ENCODE measurements around the gene ZNF215. TPM values are rescaled to one million over a fixed set of nuclear protein-coding genes. Genes with fewer than 3 reads are reported as not detected.

The ZNF215 gene
- total and polyA plus RNA-seq, 2 of the 8 experiments (the other 6 are each of a cell fraction or from before 2014, with no cell fraction given): 6.4 to 17.9 TPM

- no peak overlapping the region for H3K4me2 ChIP-seq (ENCODE audit: insufficient read depth in 1 of 2, low read depth in 2 of 2, low read length in 2 of 2)
- H4K20me1 ChIP-seq (replicated peaks in 1 of 2; ENCODE audit: control insufficient read depth in 1 of 2, insufficient read depth in 2 of 2, low read length in 2 of 2): no peaks in the 10 kb centered on the region
- H3K4me1 ChIP-seq (replicated peaks in 1 of 4; ENCODE audit: control insufficient read depth in 3 of 4, insufficient read depth in 4 of 4, low read length in 3 of 4): no peaks in the 10 kb centered on the region
- no peak overlapping the region for H3K9ac ChIP-seq (replicated peaks in 1 of 4; ENCODE audit: extremely low read depth in 1 of 4, low read depth in 3 of 4, low read length in 3 of 4)
- no peak for FAIRE-seq
- no peak overlapping the region for H2AK5ac ChIP-seq (ENCODE audit: low read depth, low read length)
- POLR2A ChIA-PET (ENCODE audit: partially characterized antibody): no interaction called here
- H2BK20ac ChIP-seq (ENCODE audit: low read length): no peak overlapping the region
- no peaks in the 10 kb centered on the region for H3K36me3 ChIP-seq (ENCODE audit: control insufficient read depth in 2 of 4, insufficient read depth in 4 of 4, low read length in 3 of 4)
- no peak overlapping the region for H4K8ac ChIP-seq (ENCODE audit: extremely low read depth, insufficient read depth, low read length)
- H3K79me1 ChIP-seq (ENCODE audit: low read depth, low read length): no peaks in the 10 kb centered on the region
- no peak overlapping the region for H4K91ac ChIP-seq (replicated peaks; ENCODE audit: insufficient read length, low read length)
- no peak overlapping the region for H2BK120ac ChIP-seq (replicated peaks; ENCODE audit: low read depth, low read length)
- H3K27ac ChIP-seq (ENCODE audit: low read depth, low read length): no peak overlapping the region
- no peak overlapping the region for H2AFZ ChIP-seq (ENCODE audit: low read length)
- no peak overlapping the region for H3K23ac ChIP-seq (ENCODE audit: insufficient read length)
- no peak overlapping the region for H2BK15ac ChIP-seq (ENCODE audit: low read length)
- H3K79me2 ChIP-seq (ENCODE audit: control insufficient read depth in 1 of 2, insufficient read depth in 2 of 2, low read length in 2 of 2): no peaks in the 10 kb centered on the region
- 98% methylated on average over 2 of the region's 2 CpGs; no CpG with 5 or more reads in 1 of the 2 experiments for WGBS, 2 experiments (ENCODE audit: extremely low coverage in 1 of 2, insufficient coverage in 1 of 2, insufficient read length in 1 of 2, insufficient replicate concordance in 2 of 2, low coverage in 1 of 2, low lambda C conversion rate in 2 of 2, missing lambda C conversion rate in 1 of 2)
- no peak overlapping the region for H2BK12ac ChIP-seq (ENCODE audit: low read depth, low read length)
- CTCF ChIA-PET (ENCODE audit: partially characterized antibody): interaction anchor here (0.7 to 0.8 kb wide), 2 partner anchors 16 to 136 kb away, joined by 3 read pairs; no protein-coding TSS in a partner anchor
- H3K27me3 ChIP-seq (replicated peaks in 1 of 4; ENCODE audit: control insufficient read depth in 3 of 4, extremely low read depth in 1 of 4, insufficient read depth in 3 of 4, low read length in 3 of 4): no peaks in the 10 kb centered on the region
- H3K9me3 ChIP-seq (ENCODE audit: insufficient read depth in 2 of 2, low read depth in 1 of 2, low read length in 1 of 2): no peaks in the 10 kb centered on the region
- no peak overlapping the region for H2BK5ac ChIP-seq (ENCODE audit: low read depth, low read length)
- no peak overlapping the region for H3K4me3 ChIP-seq (ENCODE audit: extremely low read depth in 1 of 4, insufficient read depth in 2 of 4, low read depth in 3 of 4, low read length in 4 of 4)
- H4K5ac ChIP-seq (ENCODE audit: insufficient read length, low read depth, low read length): no peak overlapping the region
- 0 out of 2 replicates have a peak, but pooled peaks cover 1% of the 10 kb centered on the region for H3K23me2 ChIP-seq (ENCODE audit: low read depth, low read length)
- H3K4ac ChIP-seq (replicated peaks; ENCODE audit: insufficient read length, low read depth, low read length): no peak overlapping the region
- DNase-seq (ENCODE audit: low read depth in 1 of 2, low spot score in 2 of 2): no peak
- no peak overlapping the region for H3K18ac ChIP-seq (ENCODE audit: extremely low read depth, low read length)
- H3K56ac ChIP-seq (replicated peaks; ENCODE audit: insufficient read length, low read depth, low read length): no peak overlapping the region
- H3K14ac ChIP-seq (ENCODE audit: insufficient read length): no peak overlapping the region
- TF ChIP-seq SUZ12 (IDR thresholded peaks at IDR 0.05; ENCODE audit: low read length) (no peak), CTBP2 (IDR thresholded peaks at IDR 0.05; ENCODE audit: borderline replicate concordance, insufficient read depth, insufficient read length, low read length) (no peak), SRF (IDR thresholded peaks at IDR 0.05; ENCODE audit: low read depth, low read length) (no peak), ATF3 (IDR thresholded peaks at IDR 0.05; ENCODE audit: insufficient read depth, low read depth, low read length) (no peak), TEAD4 (IDR thresholded peaks at IDR 0.05; ENCODE audit: low read depth, low read length) (no peak)
These were observed 53.1 kb downstream of the ZNF215 start for GRCh38 chr11:6979365-6979764.

Data from H1 (cell line).